ENCODE measurements around the gene TSPAN31.
A peak's percentile ranks its signal among the peaks of the same experiment; 100 is the strongest.

DNA sequence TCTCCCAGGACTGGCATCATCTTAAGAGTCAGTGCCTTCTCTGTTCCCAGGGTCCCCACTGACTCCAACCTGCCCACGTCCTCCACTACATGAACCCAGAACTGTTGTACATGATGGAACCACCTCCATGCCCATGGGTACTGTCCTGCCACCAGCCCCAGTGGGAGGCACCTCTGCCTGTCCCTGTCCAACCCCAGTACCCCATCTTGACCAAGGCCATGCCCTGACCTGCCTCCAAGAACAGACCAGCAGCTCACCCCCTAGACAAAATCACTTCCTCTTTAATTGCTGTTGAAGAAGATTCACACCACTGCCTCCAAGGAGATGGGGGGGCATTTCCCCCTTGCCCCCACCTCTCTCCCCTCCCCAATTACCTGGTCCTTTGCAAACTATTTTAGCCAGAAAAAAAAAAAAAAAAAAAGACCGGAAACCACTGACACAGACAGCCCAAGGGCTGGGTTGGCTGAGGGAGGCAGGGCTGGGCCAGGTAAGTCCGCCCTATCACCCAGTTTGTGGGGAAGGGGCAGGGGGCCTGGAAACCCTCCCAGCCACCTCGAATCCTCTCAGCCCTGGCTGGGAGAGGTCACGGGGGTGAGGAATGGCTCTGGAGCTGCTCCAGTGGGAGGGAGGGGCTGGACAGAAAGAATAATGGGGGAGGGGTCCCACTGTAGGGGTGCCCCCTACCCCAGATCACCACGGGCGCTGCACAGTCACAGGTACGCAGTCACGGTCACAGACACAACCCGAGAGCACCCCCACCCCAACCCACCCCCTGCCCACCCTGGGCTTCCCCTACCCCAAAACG is 19.7 kb upstream of the TSPAN31 start:
- TF ChIP-seq TAF1 (IDR thresholded peaks at IDR 0.05; ENCODE audit: borderline replicate concordance, low read depth, low read length): no peak
- TF ChIP-seq POLR2A (IDR thresholded peaks at IDR 0.05; ENCODE audit: low read depth, low read length): no peak
- 0 out of 2 replicates have a peak, but pooled peaks have one; percentile 31 for TF ChIP-seq POLR2AphosphoS5 (IDR thresholded peaks at IDR 0.05; ENCODE audit: low read depth, low read length)
